SK-N-SH treated with all-trans-retinoic acid at 6 μM for 48 hours (cell line): ENCODE results near the gene EFCAB5.

ENCODE experiments used
- ATAC-seq: fragments of 200-7000 bp; cut with Tn5 transposase; 3 replicates; pipeline ENCODE4 v1.9.1; 2020; ENCODE audit warnings: mild to moderate bottlenecking, moderate library complexity
- ARNTL ChIP-seq: fragments of 450-650 bp; formaldehyde crosslinking; IDR thresholded peaks from 2 replicates; pipeline ENCODE4 v1.5.0; 2020; ENCODE audit warnings: low read depth, mild to moderate bottlenecking, moderate library complexity, borderline replicate concordance
- BACH2 ChIP-seq: fragments of 250-450 bp; sonication (Bioruptor Pico); IDR thresholded peaks from 2 replicates; pipeline ENCODE4 v1.9.0; 2021; ENCODE audit warnings: mild to moderate bottlenecking, borderline replicate concordance
- CSDC2 ChIP-seq: fragments of 250-450 bp; sonication (Bioruptor Pico); IDR thresholded peaks from 2 replicates; pipeline ENCODE4 v1.5.0; 2020; ENCODE audit warnings: mild to moderate bottlenecking, moderate library complexity
- ESRRG ChIP-seq: fragments of 250-450 bp; sonication (Bioruptor Pico); IDR thresholded peaks from 2 replicates; pipeline ENCODE4 v1.6.1; 2021; ENCODE audit warnings: mild to moderate bottlenecking
- GLIS3 ChIP-seq: fragments of 250-450 bp; sonication (Bioruptor Pico); IDR thresholded peaks from 2 replicates; pipeline ENCODE4 v1.5.0; 2020; ENCODE audit warnings: mild to moderate bottlenecking, moderate library complexity
- ISL1 ChIP-seq: fragments of 250-450 bp; sonication (Bioruptor Pico); IDR thresholded peaks from 2 replicates; pipeline ENCODE4 v2.1.2; 2022; ENCODE audit warnings: mild to moderate bottlenecking, moderate library complexity
- POU6F1 ChIP-seq: fragments of 250-450 bp; sonication (Bioruptor Pico); IDR thresholded peaks from 2 replicates; pipeline ENCODE4 v1.8.0; 2021; ENCODE audit warnings: low read depth, mild to moderate bottlenecking, moderate library complexity, borderline replicate concordance
- SNAI2 ChIP-seq: fragments of 250-450 bp; sonication (Bioruptor Pico); IDR thresholded peaks from 2 replicates; pipeline ENCODE4 v1.5.0; 2020; ENCODE audit warnings: mild to moderate bottlenecking, moderate library complexity
- TCF4 ChIP-seq: fragments of 250-450 bp; sonication (Bioruptor Pico); IDR thresholded peaks from 2 replicates; pipeline ENCODE4 v1.8.0; 2021; ENCODE audit warnings: mild to moderate bottlenecking, moderate library complexity, borderline replicate concordance
- TOX ChIP-seq: fragments of 250-450 bp; sonication (Bioruptor Pico); IDR thresholded peaks from 2 replicates; pipeline ENCODE4 v1.8.0; 2021; ENCODE audit warnings: mild to moderate bottlenecking, moderate library complexity, borderline replicate concordance
- ZC3H10 ChIP-seq: fragments of 250-450 bp; sonication (Bioruptor Pico); IDR thresholded peaks from 2 replicates; pipeline ENCODE4 v1.5.1; 2021; ENCODE audit warnings: mild to moderate bottlenecking, moderate library complexity
- ZFP30 ChIP-seq: fragments of 450-650 bp; formaldehyde crosslinking; IDR thresholded peaks from 2 replicates; pipeline ENCODE4 v1.5.0; 2022; ENCODE audit warnings: mild to moderate bottlenecking, moderate library complexity
- ZNF565 ChIP-seq: fragments of 450-650 bp; formaldehyde crosslinking; conservative IDR thresholded peaks from 2 replicates; pipeline ENCODE4 v1.5.0; 2020; ENCODE audit warnings: low read depth, mild to moderate bottlenecking, moderate library complexity
- ZNF70 ChIP-seq: fragments of 450-650 bp; formaldehyde crosslinking; IDR thresholded peaks from 2 replicates; pipeline ENCODE4 v1.5.0; 2020; ENCODE audit warnings: mild to moderate bottlenecking, moderate library complexity
- ZNF8 ChIP-seq: fragments of 450-650 bp; formaldehyde crosslinking; IDR thresholded peaks from 2 replicates; pipeline ENCODE4 v1.5.0; 2020; ENCODE audit warnings: mild to moderate bottlenecking, moderate library complexity
- TF ChIP-seq, protein P1 (sequence below): fragments of 250-450 bp; sonication (Bioruptor Pico); IDR thresholded peaks from 2 replicates; pipeline ENCODE4 v1.5.1; 2021; ENCODE audit warnings: mild to moderate bottlenecking, moderate library complexity
- TF ChIP-seq, protein P2 (sequence below): fragments of 250-450 bp; sonication (Bioruptor Pico); IDR thresholded peaks from 2 replicates; pipeline ENCODE4 v1.5.0; 2020; ENCODE audit warnings: mild to moderate bottlenecking, moderate library complexity
- TF ChIP-seq, protein P3 (sequence below): fragments of 250-450 bp; sonication (Bioruptor Pico); IDR thresholded peaks from 2 replicates; pipeline ENCODE4 v1.8.0; 2020; ENCODE audit warnings: mild to moderate bottlenecking, moderate library complexity, borderline replicate concordance
- TF ChIP-seq, protein P4 (sequence below): fragments of 250-450 bp; sonication (Bioruptor Pico); IDR thresholded peaks from 2 replicates; pipeline ENCODE4 v1.5.1; 2020; ENCODE audit warnings: low read depth, mild to moderate bottlenecking, moderate library complexity

The EFCAB5 gene

DNA sequence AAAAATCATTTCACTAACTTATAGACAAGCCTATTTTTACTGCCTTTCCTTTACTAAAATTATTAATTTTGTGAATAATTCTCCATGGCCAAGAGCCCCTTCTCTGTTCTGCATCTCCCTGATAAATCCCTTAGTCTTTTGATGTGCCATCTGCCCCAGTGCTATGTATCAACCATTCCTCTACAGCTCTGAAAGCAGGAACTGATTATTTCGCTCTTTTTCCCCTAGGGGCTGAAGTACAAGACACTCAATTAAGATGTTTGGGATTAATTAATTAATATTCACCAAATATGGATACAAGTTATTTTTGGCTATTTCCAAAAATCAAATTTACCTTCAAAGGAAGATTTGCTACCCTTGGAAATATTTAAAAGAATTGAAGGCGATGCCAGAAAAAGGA is 38.0 kb upstream of the EFCAB5 start:
- TF ChIP-seq ARNTL (CRISPR knock-in tag) (no peak), SNAI2 (no peak), CSDC2 (CRISPR knock-in tag) (no peak), POU6F1 (CRISPR knock-in tag) (no peak), ZNF8 (CRISPR knock-in tag) (no peak), ESRRG (CRISPR knock-in tag) (no peak), GLIS3 (CRISPR knock-in tag) (no peak), ZC3H10 (CRISPR knock-in tag) (no peak), BACH2 (no peak), ISL1 (no peak)
- TF ChIP-seq, protein P1, sequence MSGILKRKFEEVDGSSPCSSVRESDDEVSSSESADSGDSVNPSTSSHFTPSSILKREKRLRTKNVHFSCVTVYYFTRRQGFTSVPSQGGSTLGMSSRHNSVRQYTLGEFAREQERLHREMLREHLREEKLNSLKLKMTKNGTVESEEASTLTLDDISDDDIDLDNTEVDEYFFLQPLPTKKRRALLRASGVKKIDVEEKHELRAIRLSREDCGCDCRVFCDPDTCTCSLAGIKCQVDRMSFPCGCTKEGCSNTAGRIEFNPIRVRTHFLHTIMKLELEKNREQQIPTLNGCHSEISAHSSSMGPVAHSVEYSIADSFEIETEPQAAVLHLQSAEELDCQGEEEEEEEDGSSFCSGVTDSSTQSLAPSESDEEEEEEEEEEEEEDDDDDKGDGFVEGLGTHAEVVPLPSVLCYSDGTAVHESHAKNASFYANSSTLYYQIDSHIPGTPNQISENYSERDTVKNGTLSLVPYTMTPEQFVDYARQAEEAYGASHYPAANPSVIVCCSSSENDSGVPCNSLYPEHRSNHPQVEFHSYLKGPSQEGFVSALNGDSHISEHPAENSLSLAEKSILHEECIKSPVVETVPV (CRISPR knock-in tag): no peak
- TF ChIP-seq, protein P2, sequence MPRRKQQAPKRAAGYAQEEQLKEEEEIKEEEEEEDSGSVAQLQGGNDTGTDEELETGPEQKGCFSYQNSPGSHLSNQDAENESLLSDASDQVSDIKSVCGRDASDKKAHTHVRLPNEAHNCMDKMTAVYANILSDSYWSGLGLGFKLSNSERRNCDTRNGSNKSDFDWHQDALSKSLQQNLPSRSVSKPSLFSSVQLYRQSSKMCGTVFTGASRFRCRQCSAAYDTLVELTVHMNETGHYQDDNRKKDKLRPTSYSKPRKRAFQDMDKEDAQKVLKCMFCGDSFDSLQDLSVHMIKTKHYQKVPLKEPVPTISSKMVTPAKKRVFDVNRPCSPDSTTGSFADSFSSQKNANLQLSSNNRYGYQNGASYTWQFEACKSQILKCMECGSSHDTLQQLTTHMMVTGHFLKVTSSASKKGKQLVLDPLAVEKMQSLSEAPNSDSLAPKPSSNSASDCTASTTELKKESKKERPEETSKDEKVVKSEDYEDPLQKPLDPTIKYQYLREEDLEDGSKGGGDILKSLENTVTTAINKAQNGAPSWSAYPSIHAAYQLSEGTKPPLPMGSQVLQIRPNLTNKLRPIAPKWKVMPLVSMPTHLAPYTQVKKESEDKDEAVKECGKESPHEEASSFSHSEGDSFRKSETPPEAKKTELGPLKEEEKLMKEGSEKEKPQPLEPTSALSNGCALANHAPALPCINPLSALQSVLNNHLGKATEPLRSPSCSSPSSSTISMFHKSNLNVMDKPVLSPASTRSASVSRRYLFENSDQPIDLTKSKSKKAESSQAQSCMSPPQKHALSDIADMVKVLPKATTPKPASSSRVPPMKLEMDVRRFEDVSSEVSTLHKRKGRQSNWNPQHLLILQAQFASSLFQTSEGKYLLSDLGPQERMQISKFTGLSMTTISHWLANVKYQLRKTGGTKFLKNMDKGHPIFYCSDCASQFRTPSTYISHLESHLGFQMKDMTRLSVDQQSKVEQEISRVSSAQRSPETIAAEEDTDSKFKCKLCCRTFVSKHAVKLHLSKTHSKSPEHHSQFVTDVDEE: no peak
- TF ChIP-seq, all 23 proteins: peak for 0
- ATAC-seq: no peak

GRCh38 chr17:29905086-29905878 is 36.2 kb upstream of the EFCAB5 start:
- TF ChIP-seq POU6F1 (CRISPR knock-in tag) (no peak), ESRRG (CRISPR knock-in tag) (no peak), SNAI2 (no peak), ZNF70 (no peak), ISL1 (no peak), TOX (CRISPR knock-in tag) (no peak), TCF4 (no peak), ZFP30 (no peak), ZNF565 (CRISPR knock-in tag) (no peak)
- TF ChIP-seq, protein P3, sequence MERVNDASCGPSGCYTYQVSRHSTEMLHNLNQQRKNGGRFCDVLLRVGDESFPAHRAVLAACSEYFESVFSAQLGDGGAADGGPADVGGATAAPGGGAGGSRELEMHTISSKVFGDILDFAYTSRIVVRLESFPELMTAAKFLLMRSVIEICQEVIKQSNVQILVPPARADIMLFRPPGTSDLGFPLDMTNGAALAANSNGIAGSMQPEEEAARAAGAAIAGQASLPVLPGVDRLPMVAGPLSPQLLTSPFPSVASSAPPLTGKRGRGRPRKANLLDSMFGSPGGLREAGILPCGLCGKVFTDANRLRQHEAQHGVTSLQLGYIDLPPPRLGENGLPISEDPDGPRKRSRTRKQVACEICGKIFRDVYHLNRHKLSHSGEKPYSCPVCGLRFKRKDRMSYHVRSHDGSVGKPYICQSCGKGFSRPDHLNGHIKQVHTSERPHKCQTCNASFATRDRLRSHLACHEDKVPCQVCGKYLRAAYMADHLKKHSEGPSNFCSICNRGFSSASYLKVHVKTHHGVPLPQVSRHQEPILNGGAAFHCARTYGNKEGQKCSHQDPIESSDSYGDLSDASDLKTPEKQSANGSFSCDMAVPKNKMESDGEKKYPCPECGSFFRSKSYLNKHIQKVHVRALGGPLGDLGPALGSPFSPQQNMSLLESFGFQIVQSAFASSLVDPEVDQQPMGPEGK: no peak
- TF ChIP-seq, protein P1 (CRISPR knock-in tag): no peak
- TF ChIP-seq, protein P4, sequence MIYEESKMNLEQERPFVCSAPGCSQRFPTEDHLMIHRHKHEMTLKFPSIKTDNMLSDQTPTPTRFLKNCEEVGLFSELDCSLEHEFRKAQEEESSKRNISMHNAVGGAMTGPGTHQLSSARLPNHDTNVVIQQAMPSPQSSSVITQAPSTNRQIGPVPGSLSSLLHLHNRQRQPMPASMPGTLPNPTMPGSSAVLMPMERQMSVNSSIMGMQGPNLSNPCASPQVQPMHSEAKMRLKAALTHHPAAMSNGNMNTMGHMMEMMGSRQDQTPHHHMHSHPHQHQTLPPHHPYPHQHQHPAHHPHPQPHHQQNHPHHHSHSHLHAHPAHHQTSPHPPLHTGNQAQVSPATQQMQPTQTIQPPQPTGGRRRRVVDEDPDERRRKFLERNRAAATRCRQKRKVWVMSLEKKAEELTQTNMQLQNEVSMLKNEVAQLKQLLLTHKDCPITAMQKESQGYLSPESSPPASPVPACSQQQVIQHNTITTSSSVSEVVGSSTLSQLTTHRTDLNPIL (CRISPR knock-in tag): no peak
- ATAC-seq: no peak
